Effector CD8-positive, alpha-beta T cell (primary cell): Measurements from ENCODE around the gene CDC42SE2.
A peak's percentile ranks its signal among the peaks of the same experiment; 100 is the strongest.
"Not testable (repeated sequence)": the region's sequence is repeated elsewhere in the genome, so short reads cannot be mapped to it uniquely, and the experiment has no call there.

Experiments
- DNase-seq: peaks from one replicate; lab custom pipeline; 2025; lab: John Stamatoyannopoulos, UW

CDC42SE2 gene

DNA sequence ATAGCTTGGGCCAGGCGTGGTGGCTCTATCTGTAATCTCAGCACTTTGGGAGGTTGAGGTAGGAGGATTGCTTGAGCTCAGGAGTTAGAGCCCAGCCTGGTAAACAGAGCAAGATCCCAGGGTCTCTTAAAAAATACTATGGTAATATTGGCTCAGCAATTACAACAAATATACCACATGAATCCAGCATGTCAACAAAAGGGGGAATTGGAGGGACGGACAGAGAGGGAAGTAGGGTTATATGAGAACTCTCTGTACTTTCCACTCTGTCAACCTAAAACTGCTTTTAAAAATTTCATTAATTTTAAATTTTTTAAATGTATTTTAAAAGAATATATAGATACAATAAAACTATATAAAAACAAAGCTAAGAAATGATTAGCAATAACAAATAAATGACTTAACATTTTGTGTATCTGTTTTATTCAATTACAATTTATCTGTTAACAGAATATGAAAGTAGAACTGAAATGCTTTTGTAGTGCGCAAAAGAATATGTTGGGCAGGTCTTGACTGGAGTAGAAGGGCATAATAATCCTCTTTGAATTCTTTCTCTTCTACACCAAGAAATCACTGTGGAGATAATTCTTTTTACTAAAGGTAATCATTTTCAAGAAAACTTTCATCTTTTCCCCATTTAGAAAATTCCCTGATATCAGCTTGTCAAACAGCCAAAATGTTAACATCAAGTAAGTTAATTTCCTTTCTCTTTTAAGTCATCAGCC, 12.9 kb upstream of the CDC42SE2 start:
- no peak for DNase-seq

- DNase-seq = peak; percentile 62
Observed at GRCh38 chr5:131252824-131253171, 11.1 kb upstream of the CDC42SE2 start.

DNA sequence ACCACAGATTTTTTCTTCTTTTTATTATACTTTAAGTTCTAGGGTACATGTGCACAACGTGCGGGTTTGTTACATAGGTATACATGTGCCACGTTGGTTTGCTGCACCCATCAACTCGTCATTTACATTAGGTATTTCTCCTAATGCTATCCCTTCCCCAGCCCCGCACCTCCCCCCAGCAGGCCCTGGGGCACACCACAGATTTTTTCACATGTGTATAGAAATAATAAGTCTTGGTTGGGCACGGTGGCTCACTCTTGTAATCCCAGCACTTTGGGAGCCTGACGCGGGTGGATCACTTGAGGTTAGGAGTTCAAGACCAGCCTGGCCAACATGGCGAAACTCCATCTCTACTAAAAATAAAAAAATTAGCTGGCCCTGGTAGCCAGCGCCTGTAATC, 9.8 kb upstream of the CDC42SE2 start:
- not testable (repeated sequence) for DNase-seq

DNA sequence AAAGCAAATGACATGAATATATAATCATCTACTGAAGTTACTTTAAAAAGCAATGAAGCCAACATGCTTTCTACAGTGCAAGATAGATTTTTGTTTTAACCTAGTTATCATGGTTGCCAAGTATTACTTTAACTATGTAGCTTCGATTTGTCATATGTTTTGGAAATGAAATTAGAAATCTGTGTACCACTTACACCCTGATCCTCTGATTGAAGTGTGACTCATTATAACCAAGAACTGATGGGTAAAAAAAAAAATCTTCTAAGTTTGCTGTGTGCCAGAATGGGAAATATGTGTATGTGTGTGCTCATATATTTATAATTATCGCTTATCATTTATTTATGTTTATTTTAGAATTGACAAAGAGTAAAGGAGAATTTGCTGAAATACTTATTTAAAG, 9.1 kb upstream of the CDC42SE2 start:
- no peak for DNase-seq

GRCh38 chr5:131256507-131256823, 7.4 kb upstream of the CDC42SE2 start:
- DNase-seq = no peak

DNA sequence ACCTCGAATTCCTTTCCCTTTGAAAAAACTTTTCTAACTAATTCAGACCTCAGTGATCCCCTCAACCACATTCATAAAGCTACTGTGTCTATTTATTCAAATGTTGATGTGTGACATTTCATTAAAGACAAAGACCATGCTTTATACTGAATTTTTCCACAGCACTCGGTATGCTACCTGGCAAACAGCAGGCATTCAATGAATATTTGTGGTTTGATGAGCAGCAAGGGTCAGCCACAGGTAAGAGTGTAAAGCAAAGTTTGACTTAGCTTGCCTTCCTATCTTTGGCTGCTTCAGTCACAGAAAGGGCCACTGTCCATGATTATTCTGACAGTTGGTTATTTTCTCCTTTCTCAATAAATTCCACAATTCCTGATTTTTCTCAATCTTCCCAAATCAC, 5.1 kb upstream of the CDC42SE2 start:
- DNase-seq = no peak

DNA sequence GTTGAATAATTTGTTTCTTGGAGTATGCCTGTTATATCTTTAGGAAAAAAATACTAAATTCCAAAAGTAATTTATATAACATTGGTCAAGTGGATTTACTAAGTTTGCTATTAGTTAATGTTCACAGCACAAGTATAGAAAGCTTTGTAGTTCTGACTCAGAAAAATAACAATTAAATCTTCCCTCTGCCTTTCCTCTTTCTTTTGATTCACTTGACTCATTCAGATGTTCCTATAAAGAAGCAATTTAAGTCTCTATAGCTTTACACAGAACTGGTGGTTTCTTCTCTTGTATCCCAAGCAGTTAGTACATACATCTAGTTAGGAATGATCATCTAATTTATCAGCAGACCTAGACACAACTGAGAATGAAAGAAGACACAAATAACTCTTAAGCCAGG, 4.5 kb upstream of the CDC42SE2 start:
- no peak for DNase-seq

- no peak for DNase-seq
Observed at GRCh38 chr5:131260895-131261294, 3.0 kb upstream of the CDC42SE2 start.

DNA sequence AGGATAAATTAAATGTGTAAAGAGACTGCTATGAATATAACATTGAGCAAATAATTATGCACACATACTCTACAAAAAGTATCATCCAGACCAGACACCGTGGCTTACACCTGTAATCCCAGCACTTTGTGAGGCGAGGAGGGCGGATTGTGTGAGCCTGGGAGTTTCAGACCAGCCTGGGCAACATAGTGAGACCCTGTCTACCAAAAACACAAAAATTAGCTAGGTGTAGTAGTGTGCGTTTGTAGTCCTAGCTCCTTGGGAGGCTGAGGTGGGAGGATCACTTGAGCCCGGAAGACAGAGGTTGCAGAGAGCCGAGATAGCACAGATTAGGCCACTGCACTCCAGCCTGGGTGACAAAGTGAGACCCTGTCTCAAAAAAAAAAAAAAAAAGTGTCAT, 2.4 kb upstream of the CDC42SE2 start:
- DNase-seq = no peak

DNA sequence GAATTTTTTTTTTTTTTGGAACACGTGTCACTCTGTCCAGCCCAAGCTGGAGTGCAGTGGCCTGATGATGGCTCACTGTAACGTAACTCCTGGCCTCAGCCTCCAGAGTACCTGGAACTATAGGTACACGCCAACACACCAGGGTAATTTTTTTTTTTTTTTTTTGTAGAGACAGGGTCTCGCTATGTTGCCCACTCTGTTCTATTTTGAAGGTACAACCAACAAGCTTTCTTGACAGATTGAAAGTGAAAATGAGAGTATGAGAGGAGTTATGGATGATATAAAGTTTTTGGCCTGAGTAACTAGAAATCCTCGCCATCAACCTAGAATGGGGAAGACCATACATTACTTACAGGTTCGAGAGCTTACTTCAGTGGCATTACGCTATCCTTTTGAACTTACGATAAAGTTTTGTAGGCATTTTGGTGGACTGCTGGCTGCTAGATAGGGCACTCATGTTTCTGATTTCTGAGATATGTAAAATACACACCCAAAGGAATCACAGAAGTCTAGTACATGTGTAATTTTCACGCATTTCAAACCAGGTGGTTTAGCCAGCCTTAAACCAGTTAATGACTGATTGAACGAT, 806 bp upstream of the CDC42SE2 start:
- no peak for DNase-seq

DNA sequence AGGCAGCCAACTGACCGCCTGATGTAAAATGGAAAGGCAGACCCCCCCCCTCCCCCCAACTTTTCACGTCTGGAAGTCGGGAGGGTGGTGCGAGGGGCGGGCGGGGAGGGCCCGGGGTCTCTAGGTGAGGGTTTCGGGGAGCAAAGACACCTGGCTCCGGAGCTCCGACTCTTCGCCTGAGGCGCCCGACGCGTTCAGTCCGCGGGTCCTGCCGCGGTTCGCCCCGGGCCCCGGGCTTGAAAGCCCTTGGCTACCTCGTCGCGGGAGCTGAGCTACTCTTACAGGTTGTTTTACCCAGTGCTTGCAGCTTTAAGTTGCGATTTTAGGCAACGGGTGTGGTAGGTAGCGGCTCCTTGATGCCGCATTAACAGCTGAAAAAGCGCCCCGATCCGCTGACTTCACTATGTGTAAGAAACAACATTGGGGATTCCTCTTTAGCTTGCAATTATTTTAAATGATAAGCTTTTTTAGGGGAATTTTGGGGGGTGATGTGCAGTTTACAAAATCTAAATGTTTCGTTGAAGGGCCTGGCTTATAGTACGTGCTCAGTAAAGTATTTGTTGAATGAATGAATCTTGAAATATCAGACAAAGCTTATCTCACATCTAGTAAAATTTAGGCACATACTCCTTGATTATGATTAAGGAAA, 722 bp downstream of the CDC42SE2 start:
- DNase-seq = peak; percentile 22

DNA sequence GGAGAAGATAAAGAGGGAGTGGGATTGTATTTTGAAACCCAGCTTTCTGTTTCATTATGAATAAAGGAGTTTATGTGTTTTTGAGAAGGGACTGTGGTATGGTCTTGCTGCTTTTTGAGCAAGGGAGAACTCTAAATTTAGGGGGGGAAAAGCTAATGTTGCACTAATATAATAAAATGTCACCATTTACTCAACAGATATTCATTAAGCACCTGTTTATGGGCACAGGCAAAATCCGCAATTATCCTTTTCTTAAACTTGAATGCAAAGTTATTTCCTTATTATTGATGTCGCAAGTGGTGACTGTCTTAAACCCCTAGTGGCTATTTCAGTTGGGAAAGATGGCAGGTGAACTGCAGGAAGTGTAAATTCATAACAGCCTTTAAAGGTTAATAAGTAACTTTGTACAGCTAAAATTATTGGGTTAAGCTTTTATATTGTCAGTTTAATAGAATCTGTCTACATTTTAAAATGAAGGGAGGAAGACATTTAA, 1.5 kb downstream of the CDC42SE2 start:
- DNase-seq = no peak

- peak; percentile 18 for DNase-seq
Observed at GRCh38 chr5:131266370-131267060, 2.7 kb downstream of the CDC42SE2 start.

DNA sequence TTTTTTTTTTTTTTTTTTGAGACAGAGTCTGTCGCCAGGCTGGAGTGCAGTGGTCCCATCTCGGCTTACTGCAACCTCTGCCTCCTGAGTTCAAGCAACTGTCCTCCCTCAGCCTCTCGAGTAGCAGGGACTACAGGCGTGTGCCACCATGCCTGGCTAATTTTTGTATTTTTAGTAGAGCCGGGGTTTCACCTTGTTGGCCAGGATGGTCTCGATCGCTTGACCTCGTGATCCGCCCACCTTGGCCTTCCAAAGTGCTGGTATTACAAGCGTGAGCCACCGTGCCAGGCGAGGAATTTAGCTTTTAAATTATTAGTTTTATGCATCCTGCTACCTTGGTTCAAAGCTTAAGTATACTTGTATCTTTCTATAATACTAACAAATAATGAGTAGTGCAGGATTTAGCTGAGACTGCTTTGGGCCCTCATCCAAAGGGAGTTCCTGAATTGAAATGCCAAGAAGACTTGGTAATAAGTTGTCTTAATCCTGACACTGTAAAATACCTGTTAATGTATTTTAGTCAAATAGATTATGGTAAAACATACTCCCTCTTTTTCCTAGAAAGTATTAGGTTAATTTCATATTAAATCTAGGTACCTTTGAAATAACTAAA, 5.0 kb downstream of the CDC42SE2 start:
- no peak for DNase-seq

- no peak for DNase-seq
Observed at GRCh38 chr5:131270809-131271208, 7.0 kb downstream of the CDC42SE2 start.

DNA sequence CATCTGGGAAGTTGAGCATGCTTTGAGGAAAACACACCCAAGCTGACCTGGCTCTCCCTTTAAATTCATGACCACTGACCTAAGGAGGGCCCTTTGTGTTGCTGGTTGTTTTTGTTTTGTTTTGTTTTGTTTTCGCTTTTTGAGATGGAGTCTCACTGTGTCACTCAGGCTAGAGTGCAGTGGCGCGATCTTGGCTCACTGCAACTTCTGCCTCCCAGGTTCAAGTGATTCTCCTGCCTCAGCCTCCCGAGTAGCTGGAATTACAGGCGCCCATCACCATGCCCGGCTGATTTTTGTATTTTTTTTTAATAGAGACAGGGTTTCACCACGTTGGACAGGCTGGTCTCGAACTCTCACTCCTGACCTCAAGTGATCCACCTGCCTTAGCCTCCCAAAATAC, 8.0 kb downstream of the CDC42SE2 start:
- not testable (repeated sequence) for DNase-seq

DNA sequence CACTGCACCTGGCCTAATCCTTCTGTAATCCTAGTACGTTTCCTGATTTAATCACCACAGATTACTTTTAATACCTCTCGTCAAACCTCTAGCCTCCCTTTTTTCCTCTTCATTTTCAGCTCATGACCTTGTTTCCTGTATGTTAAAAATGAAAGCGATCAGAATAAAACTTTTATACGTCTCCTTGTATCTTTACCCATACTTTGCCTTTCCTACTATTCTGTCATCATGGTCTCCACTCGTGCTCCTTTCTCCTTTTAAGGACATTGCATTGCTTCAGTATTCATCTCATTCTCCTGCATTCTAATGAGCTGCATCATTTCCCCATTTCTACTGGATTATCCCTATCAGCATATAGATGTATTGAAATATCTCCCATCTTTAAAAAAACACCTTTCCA, 8.5 kb downstream of the CDC42SE2 start:
- DNase-seq = no peak

DNA sequence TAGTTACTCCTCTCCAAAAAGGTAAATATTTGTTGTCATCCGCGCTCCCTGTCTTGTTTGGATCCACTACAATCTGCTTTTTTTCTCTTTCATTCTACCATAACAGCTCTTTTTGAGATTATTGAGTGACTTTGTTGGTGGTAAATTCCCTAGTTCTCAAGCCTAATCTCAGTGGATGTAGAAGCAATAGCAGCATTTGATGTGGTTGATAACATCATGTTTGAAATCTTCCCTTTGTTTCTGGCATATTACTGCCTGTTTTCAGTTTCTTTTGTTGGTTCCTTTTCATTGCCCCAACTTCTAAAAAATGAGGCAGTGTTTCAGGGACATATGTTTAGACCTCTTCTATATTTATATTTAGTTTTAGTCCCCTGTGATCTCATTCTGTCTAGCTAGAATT, 8.9 kb downstream of the CDC42SE2 start:
- no peak for DNase-seq

GRCh38 chr5:131274326-131275063, 10.6 kb downstream of the CDC42SE2 start:
- DNase-seq = no peak

GRCh38 chr5:131276072-131276471, 12.2 kb downstream of the CDC42SE2 start:
- DNase-seq = no peak

- no peak for DNase-seq
Observed at GRCh38 chr5:131277447-131277846, 13.6 kb downstream of the CDC42SE2 start.
